Measurements from ENCODE around the gene DDR1. TPM values are rescaled to one million over a fixed set of nuclear protein-coding genes. Genes with fewer than 3 reads are reported as not detected.

The DDR1 gene
- total RNA-seq, 1 experiment from 2014 or later: 258 TPM

- WGBS (ENCODE audit: extremely low coverage, insufficient read length, low lambda C conversion rate): no CpG with 5 or more reads among the region's 8 CpGs
- Histone ChIP-seq H3K27me3 (ENCODE audit: insufficient read depth, low read length) (no peaks in the 10 kb centered on the region), H4K8ac (replicated peaks; ENCODE audit: insufficient read length, low read depth, low read length) (no peak overlapping the region), H2BK12ac (ENCODE audit: insufficient read length, low read depth, low read length) (no peak overlapping the region), H3K14ac (ENCODE audit: insufficient read depth, low read length) (no peak overlapping the region), H3K79me2 (ENCODE audit: insufficient read depth, low read length) (no peaks in the 10 kb centered on the region), H3K9me3 (ENCODE audit: control insufficient read depth, low read depth, low read length) (no peaks in the 10 kb centered on the region), H3K9ac (ENCODE audit: extremely low read depth, insufficient read length, low read length) (no peak overlapping the region), H3K23me2 (ENCODE audit: insufficient read length, low read depth, low read length, poor library complexity, severe bottlenecking) (no peaks in the 10 kb centered on the region), H3K4me1 (ENCODE audit: insufficient read depth, low read length) (peaks cover 15% of the 10 kb centered on the region), H4K20me1 (ENCODE audit: control insufficient read depth, insufficient read depth, insufficient read length) (peaks cover 3% of the 10 kb centered on the region), H3K18ac (ENCODE audit: insufficient read length, low read depth, low read length) (no peak overlapping the region), H2BK20ac (ENCODE audit: low read depth, low read length, poor library complexity, severe bottlenecking) (no peak overlapping the region), H4K5ac (ENCODE audit: insufficient read length, low read depth, low read length) (no peak overlapping the region), H2BK120ac (ENCODE audit: low read depth, low read length, poor library complexity, severe bottlenecking) (no peak overlapping the region), H3K56ac (ENCODE audit: insufficient read length, low read depth, low read length) (no peak overlapping the region), H3K4me2 (ENCODE audit: insufficient read depth, insufficient read length, low read length) (no peak overlapping the region), H3K4ac (ENCODE audit: low read depth, low read length) (no peak overlapping the region), H2AK5ac (ENCODE audit: insufficient read length, low read length) (no peak overlapping the region), H2AFZ (ENCODE audit: low read length) (no peak overlapping the region), H4K91ac (ENCODE audit: insufficient read length, low read depth, low read length) (no peak overlapping the region), H3T11ph (ENCODE audit: low read length) (no peak overlapping the region), H3K23ac (ENCODE audit: insufficient read length, low read depth, low read length) (no peak overlapping the region), H3K79me1 (ENCODE audit: insufficient read depth, low read depth, low read length, poor library complexity, severe bottlenecking) (no peaks in the 10 kb centered on the region), H2BK5ac (ENCODE audit: insufficient read length, low read length) (no peak overlapping the region), H3K27ac (ENCODE audit: insufficient read length, low read depth, low read length) (no peak overlapping the region), H2BK15ac (ENCODE audit: low read depth, low read length) (no peak overlapping the region)
- peak overlapping the region; percentile 8 to 89 (median 78); a peak in 4 of 7 replicates for H3K27ac Mint-ChIP-seq
- DNase-seq: peak; percentile 72
- peak overlapping the region; percentile 12 to 90; a peak in 3 of 5 replicates for H3K4me3 Mint-ChIP-seq
- peaks cover 59 to 78% (median 73%) of the 10 kb centered on the region in 3 experiments for H3K36me3 Mint-ChIP-seq (ENCODE audit: insufficient read depth in 1 of 3, low read depth in 3 of 3)
- H3K4me1 Mint-ChIP-seq: peaks cover 72 to 78% of the 10 kb centered on the region in 2 experiments
- no peaks in the 10 kb centered on the region for H3K27me3 Mint-ChIP-seq (ENCODE audit: low read depth)
- TF ChIP-seq, protein P1, sequence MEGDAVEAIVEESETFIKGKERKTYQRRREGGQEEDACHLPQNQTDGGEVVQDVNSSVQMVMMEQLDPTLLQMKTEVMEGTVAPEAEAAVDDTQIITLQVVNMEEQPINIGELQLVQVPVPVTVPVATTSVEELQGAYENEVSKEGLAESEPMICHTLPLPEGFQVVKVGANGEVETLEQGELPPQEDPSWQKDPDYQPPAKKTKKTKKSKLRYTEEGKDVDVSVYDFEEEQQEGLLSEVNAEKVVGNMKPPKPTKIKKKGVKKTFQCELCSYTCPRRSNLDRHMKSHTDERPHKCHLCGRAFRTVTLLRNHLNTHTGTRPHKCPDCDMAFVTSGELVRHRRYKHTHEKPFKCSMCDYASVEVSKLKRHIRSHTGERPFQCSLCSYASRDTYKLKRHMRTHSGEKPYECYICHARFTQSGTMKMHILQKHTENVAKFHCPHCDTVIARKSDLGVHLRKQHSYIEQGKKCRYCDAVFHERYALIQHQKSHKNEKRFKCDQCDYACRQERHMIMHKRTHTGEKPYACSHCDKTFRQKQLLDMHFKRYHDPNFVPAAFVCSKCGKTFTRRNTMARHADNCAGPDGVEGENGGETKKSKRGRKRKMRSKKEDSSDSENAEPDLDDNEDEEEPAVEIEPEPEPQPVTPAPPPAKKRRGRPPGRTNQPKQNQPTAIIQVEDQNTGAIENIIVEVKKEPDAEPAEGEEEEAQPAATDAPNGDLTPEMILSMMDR (conservative IDR thresholded peaks at IDR 0.05): no peak
- H3K9me3 Mint-ChIP-seq: peaks cover 18 to 26% of the 10 kb centered on the region in 2 experiments
These were observed 39.1 kb upstream of the DDR1 start for GRCh38 chr6:30845183-30845582.

Measured in H9 (cell line).